NCI-H2107 treated with DMSO at 0.1 percent for 48 hours (cell line): ENCODE measurements around the gene SLC22A17.

ENCODE experiments used
- DNase-seq: peaks from one replicate; lab custom pipeline; 2025; ENCODE audit not compliant: unreplicated experiment; lab: John Stamatoyannopoulos, UW

Gene SLC22A17

GRCh38 chr14:23382276-23382675, 29.6 kb upstream of the SLC22A17 start:
- no peak for DNase-seq

- DNase-seq, result peak; percentile 66
Measured at GRCh38 chr14:23381871-23382270, 29.2 kb upstream of the SLC22A17 start.

DNA sequence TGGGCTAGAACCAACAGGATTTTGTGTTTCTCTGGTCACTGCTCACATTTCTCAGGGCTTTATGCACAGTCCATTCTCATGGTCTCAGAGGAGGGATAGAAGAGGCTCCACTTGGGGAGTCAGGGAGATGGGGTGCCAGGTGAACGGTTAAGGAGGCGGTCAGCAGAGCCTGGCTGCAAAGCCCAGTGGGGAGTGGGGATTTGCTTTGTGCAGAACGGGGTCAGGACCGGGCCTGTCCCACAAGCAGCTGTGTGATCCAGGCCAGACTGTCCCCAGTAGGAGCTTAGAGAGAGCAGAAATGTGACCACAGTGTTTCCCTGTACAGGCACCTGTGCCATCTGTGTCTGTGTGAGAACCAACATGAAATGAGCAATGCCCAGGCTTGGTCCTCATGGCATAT, 28.3 kb upstream of the SLC22A17 start:
- DNase-seq, result no peak

GRCh38 chr14:23380197-23380914, 27.7 kb upstream of the SLC22A17 start:
- DNase-seq, result no peak

GRCh38 chr14:23379366-23380196, 26.9 kb upstream of the SLC22A17 start:
- peak; percentile 86 for DNase-seq

- DNase-seq, result no peak
Measured at GRCh38 chr14:23378612-23379220, 26.0 kb upstream of the SLC22A17 start.

DNA sequence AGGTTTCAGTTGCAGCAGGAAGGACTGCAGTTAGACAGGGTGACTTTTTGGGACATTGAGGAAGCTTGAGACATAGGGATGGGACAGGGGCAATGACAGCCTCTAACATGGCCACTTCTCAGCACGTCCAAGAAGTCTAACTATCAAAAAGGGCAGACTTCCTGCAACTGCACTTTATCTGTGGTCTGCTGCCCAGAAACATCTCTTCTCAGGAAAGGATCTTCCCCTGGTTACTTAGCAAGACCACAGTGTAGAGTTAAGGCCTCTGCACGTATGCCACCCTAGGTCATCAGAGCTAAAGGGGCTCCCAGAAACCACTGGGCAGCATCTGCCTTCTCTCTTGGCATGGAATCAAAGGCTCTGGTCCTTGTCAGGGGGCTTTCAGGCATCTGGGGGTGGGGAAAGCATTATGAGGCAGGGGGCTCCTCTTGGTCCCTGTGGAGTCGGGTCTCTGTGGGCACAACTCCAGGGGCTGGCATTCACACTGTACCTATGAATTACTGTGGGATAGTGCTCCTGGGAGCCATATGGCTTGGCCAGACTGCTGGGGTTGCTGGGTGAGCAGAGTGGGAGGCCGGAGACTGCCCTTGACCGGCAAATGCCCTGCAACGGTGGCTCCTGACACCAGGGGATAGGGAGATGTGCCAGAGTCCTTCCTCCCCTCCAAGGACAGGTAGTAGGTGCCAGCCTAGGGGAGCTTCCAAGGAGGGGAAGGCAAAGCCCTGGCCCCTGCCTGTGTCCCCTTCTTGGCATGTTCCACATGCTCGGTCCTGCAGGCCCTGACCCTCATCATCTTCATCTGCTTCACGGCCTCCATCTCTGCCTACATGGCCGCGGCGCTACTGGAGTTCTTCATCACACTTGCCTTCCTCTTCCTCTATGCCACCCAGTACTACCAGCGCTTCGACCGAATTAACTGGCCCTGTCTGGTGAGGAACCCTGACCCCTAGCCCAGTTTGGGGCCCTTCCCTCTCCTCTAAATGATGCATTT, 25.2 kb upstream of the SLC22A17 start:
- no peak for DNase-seq

DNA sequence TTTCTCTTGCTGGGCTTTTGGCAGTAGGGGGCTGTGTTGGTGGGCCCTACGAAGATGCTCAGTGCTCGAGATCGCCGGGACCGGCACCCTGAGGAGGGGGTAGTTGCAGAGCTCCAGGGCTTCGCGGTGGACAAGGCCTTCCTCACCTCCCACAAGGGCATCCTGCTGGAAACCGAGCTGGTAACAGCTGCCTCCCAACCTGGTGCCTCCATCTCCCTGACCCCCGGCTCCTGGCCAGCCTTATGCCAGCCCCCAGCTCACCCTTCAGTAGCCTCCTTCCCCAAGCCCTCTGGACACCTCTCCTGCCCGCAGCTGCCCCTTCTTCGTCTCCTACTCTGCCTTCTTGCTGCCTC, 24.5 kb upstream of the SLC22A17 start:
- DNase-seq, result no peak

DNA sequence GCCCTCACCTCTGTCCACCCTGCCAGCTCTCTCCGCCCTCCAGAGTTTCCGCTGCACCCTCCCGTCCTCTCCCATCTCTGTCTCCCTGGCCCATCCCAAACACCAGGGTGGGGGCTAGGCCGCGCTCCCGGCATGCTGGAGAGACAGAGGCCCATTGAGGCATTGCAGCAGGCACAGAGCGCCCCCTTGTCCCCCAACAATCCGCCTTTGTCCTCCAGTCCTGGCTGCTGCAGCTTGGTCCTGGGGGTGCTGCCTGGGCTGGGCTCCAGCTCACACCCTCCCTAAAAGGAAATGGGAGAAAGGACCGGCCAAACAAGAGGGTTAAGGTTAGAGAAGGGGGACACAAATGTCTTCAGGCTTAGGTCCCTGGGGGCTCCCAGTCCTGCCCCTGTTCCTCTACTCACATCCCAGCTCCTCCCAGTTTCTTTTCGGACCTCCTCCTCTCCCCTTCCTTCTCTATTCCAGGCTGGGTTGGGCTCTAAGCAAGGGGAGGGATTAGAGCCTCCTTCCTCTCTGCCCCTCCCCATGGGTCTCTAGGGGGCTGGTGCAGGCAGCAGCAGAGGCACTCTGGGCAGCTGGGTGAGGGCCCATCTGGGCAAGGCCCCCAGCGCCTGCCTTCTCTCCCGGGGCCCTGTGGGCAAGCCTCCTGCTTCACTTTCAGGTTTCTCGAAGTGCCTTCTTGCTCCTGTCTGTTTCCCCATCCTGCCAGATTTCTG, 24.0 kb upstream of the SLC22A17 start, which contains the start of gene CMTM5:
Gene CMTM5, plus strand, starts transcription at position 565 of the 716 bp plus-strand sequence. CDS start 206 bp downstream, outside the sequence.
- no peak for DNase-seq

DNA sequence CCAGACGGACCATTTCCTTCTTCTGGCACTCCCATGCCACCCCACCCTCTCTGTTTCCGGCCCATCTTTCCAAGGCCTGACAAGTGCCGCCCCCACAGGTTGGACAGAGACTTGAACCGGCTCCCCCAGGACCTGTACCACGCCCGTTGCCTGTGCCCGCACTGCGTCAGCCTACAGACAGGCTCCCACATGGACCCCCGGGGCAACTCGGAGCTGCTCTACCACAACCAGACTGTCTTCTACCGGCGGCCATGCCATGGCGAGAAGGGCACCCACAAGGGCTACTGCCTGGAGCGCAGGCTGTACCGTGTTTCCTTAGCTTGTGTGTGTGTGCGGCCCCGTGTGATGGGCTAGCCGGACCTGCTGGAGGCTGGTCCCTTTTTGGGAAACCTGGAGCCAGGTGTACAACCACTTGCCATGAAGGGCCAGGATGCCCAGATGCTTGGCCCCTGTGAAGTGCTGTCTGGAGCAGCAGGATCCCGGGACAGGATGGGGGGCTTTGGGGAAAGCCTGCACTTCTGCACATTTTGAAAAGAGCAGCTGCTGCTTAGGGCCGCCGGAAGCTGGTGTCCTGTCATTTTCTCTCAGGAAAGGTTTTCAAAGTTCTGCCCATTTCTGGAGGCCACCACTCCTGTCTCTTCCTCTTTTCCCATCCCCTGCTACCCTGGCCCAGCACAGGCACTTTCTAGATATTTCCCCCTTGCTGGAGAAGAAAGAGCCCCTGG, 23.0 kb upstream of the SLC22A17 start:
- DNase-seq, result no peak

- DNase-seq, result no peak
Measured at GRCh38 chr14:23373041-23373440, 20.4 kb upstream of the SLC22A17 start.

GRCh38 chr14:23372509-23372908, 19.8 kb upstream of the SLC22A17 start, which contains the start of gene IL25:
Gene IL25 (plus strand): TSS chr14:23372809.
- no peak for DNase-seq

DNA sequence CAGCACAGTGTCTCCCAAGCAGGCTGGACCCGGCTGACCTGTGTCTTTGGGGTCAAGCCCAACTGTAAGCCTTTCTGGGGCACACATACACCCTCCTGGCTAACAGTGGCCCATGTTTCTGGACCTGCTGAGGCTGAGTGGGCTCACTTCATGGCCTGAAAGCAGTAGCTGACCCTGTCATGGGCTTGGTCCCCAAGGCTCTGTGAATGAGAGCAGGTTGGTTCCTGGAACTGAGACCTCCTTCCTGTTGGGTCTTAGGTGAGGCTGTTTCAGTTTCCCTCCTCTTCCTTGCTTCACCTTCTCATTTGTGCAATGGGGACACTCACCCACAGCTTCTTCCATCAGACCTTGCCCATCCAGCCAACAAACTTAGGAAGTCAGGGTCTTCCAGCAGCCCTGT, 19.2 kb upstream of the SLC22A17 start:
- no peak for DNase-seq

- DNase-seq, result no peak
Measured at GRCh38 chr14:23370221-23370620, 17.5 kb upstream of the SLC22A17 start.

DNA sequence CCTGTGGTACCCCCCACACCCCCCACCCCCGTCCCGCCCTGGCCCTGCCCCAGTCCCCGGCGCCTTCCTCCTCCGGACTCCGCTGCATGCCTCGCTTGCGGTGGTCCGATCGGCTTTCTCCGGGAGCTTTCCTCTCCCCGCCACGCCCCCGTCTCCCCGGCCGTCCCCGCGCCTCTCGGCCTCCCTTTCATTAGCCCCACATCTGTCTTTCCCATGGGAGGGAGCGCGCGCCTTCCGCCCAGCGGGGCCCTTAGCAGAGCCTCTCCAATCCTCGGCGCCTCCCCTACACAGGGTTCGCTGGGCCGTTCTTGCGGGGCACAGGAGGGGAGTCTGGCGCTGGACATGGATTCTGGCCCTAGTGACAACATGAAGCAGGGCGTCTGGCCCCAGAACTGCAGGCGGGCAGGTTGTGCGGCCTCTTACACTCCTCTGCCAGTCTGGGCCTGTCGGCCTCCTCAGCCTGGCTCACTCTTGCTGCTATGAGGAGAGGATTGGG, 13.8 kb upstream of the SLC22A17 start:
- DNase-seq, result peak; percentile 65

DNA sequence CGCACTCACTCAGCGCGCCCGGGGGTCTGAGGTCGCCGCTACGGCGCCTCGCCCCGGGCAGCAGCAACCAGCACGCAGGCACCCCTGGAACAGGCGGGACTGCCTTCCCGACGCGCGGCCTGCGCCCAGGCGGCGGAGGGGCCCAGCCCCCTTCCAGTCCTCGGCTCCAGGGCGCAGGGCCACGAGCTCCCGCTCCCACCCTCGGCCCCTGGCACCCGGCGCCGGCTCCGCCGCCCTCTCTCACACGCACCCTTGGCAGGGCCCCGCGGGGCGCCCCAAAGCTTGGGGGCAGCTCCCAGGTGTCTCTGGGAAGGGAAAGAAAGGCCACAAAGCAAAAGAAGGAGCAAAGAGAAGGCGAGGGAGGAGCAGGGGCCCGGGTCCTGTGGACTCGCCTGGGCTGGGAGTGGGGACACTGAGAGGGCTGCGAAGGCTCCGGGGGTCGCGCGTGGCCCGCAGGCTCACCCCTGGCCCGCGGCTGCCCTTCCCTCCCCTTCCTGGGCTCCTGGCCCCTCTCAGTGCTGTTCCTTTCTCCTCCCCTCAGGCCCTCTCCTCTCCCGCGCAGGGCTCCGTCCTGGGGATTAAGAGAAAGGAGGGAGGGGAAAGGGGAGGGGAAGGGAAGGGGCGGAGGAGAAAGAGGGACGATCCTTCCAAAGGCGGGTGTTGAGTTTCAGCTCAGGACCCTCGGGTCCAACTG, 13.2 kb upstream of the SLC22A17 start:
- peak; percentile 65 for DNase-seq

- no peak for DNase-seq
Measured at GRCh38 chr14:23365036-23365731, 12.5 kb upstream of the SLC22A17 start, which contains the start of gene EFS. Gene EFS (minus strand): TSS chr14:23365172. CDS start chr14:23365025, 147 bp downstream.
